ENCODE measurements around the gene PLD3.

- TF ChIP-seq EZH2 (IDR thresholded peaks at IDR 0.05; ENCODE audit: insufficient read depth, poor library complexity, severe bottlenecking) (no peak), EZH2phosphoT487 (IDR thresholded peaks at IDR 0.05; ENCODE audit: insufficient read depth, low read depth) (no peak)
Observed at GRCh38 chr19:40321566-40322270, 26.8 kb upstream of the PLD3 start.
